Measurements from ENCODE around the gene TIAM2. TPM values are rescaled to one million over a fixed set of nuclear protein-coding genes. Genes with fewer than 3 reads are reported as not detected.

The TIAM2 gene
- total and polyA plus RNA-seq, 12 donors, result 4.3 to 22.5 (median 11.8) TPM

DNA sequence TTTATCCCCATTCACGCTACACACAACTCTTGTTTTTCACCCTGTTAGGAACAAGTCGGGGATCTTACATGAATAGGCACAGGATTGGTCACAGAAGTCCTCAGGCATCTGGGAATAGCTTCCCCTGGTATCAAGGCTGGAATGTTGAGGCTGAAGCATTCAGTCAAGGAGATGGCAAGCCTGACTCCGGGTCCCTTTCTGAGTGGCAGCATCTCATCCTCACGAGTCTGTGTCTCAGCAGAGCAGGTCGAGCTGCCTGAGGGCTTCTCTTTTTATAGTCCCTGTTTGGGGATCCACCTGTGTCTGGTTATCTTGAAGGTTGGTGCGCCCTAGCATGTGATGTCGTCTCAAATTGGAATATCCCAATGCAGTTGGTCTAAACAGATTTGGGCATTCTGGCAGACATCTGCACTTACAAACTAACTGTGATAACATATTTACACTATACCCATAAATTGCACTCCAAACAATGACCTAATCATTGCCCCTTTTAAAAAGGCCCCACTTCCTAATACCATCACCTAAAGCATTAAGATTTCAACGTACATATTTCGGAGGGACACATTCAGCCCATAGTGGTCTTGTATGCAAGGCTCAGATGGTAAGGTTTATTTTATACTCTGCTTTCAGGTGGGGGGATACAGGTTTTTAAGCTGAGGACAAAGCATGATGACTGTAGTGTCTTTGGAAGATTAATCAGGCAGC, 156.0 kb downstream of the TIAM2 start:
- H3K36me3 ChIP-seq, result no peaks in the 10 kb centered on the region
- ATAC-seq, result no peak
- H3K27ac ChIP-seq, result no peak overlapping the region
- no peaks in the 10 kb centered on the region for H3K9me3 ChIP-seq
- H3K27me3 ChIP-seq, result no peaks in the 10 kb centered on the region
- WGBS, 2 donors, result 86% methylated on average over 9 of the region's 9 CpGs
- intact Hi-C loops (cut with DNase I), result no loop called here
- TF ChIP-seq, protein P1, sequence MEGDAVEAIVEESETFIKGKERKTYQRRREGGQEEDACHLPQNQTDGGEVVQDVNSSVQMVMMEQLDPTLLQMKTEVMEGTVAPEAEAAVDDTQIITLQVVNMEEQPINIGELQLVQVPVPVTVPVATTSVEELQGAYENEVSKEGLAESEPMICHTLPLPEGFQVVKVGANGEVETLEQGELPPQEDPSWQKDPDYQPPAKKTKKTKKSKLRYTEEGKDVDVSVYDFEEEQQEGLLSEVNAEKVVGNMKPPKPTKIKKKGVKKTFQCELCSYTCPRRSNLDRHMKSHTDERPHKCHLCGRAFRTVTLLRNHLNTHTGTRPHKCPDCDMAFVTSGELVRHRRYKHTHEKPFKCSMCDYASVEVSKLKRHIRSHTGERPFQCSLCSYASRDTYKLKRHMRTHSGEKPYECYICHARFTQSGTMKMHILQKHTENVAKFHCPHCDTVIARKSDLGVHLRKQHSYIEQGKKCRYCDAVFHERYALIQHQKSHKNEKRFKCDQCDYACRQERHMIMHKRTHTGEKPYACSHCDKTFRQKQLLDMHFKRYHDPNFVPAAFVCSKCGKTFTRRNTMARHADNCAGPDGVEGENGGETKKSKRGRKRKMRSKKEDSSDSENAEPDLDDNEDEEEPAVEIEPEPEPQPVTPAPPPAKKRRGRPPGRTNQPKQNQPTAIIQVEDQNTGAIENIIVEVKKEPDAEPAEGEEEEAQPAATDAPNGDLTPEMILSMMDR (IDR thresholded peaks at IDR 0.05), result no peak
- H3K4me1 ChIP-seq, result peaks cover 0 to 12% (median 0%) of the 10 kb centered on the region in 9 donors
- no peak overlapping the region for H3K4me3 ChIP-seq
- DNase-seq, result no peak

DNA sequence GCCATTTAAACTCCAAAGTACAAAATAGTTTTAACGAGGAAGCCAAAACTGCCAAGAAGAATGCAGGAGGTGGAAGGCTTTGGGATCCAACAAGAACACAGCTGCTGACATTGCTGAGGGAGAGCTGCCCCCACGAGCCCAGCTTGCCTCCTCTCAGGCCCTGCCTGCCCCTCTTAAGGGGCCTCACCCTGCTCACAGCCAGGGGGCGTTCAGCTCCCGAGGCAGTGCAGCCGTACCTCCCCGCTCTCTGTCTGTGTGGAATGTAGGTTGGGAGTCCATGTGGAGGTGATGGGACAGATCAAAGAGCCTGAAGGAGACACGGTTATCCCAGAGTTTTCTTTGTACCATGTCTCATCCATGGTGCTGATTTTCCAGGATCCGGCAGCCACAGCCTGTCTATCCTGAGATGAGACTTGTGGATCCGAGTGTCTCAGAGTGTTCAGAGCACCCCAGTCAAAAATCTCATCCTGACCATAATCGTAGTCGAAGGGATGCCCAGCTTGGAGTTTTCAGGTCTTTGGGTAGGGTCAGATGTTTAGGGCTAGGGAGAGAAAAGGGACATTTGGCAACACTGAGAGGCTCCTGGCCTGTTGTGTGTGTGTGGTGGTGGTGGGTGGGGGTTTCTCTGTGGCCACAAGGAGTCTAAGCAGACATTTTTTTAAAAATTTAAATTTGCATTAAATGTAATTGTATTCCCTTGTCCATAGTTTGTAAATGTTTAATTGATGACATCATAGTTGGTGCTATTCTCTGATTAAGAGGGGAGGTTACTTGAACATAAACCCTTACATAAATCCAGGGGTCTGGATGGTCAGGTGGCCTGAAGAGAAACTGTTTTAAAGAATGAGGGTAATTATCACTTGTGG, 157.3 kb downstream of the TIAM2 start:
- no peaks in the 10 kb centered on the region for H3K36me3 ChIP-seq
- 70 to 73% methylated on average over 11 of the region's 11 CpGs for WGBS, 2 donors
- TF ChIP-seq, protein P1 (IDR thresholded peaks at IDR 0.05), result peak in 1 of 9 donors; percentile 18

DNA sequence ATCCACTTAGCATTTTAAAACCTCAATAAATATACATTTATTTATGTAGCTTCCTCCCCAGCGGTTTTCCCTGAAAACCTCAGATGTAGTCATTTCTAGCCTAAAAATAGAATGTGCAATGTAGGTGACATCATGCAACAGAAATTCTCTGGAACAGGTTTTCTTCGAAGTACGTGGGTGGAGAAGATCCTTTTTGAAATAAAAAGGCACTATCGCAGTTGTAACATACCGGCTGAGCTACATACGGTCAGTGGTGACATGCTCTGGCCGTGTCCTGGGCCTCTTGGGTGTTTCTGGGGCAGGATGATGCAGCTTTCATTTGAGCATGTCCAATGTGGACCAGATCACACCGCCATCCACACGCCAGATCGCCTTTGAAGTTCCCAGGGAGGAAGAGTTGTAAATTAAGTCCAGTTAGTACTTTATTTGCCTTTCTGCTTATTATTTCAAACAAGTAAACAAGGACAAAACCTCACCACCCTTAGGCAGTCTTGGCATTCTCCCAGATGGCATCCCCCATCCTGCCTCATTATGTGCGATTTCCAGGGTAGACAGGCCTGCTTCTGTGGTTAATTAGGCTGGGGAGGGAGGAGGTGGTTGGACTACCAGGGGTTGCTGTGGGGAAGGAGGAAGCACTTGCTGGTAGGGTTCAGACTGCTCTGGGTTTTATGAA, 159.2 kb downstream of the TIAM2 start:
- ATAC-seq, result peak in 3 of 8 donors; percentile 9 to 57 (median 46)
- Histone ChIP-seq H3K36me3 (no peaks in the 10 kb centered on the region), H3K4me1 (peaks cover 0 to 24% (median 11%) of the 10 kb centered on the region in 9 donors), H3K9me3 (no peaks in the 10 kb centered on the region), H3K4me3 (no peak overlapping the region), H3K27me3 (no peaks in the 10 kb centered on the region), H3K27ac (no peak overlapping the region)
- intact Hi-C loops (cut with DNase I), result no loop called here
- TF ChIP-seq, protein P1 (IDR thresholded peaks at IDR 0.05), result no peak
- no peak for DNase-seq
- WGBS, 2 donors, result 62 to 66% methylated on average over 11 of the region's 11 CpGs

More for the DNA sequence above, 157.3 kb downstream of the TIAM2 start:
- Histone ChIP-seq H3K4me3 (no peak overlapping the region), H3K27ac (no peak overlapping the region), H3K4me1 (peaks cover 0 to 12% (median 0%) of the 10 kb centered on the region in 9 donors), H3K27me3 (no peaks in the 10 kb centered on the region), H3K9me3 (no peaks in the 10 kb centered on the region)
- peak in 1 of 8 donors; percentile 9 for ATAC-seq
- intact Hi-C loops (cut with DNase I), result no loop called here
- no peak for DNase-seq

DNA sequence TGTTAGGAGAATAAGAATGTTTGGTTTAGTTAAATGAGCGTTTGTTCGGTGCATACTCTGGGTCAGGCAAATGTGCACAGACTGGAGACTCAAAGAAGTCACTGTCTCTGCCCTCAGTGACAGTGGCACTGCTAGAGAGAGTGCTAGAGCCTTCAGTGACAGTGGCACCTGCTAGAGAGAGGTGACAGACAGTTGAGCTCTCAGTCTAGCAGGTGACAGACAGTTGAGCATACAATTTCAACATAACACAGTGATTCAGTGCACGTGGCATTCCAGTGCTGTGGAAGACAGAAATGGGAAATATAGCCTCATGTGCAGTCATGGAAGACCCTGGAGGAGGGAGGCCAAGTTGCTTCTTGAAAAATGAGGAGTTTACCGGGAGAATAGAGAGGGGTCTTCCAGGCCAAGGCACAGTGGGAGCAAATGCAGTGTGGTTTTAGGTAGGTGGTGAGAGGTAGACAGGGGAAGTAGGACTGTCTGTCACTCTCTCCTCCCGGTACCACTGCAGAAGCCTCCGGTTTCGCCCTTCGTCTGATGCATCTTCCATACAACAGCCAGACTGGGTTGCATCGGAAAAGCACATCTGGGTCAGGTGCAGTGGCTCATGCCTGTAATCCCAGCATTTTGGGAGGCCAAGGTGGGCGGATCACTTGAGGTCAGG, 160.8 kb downstream of the TIAM2 start:
- no peak overlapping the region for H3K4me3 ChIP-seq
- H3K9me3 ChIP-seq, result no peaks in the 10 kb centered on the region
- ATAC-seq (no peak), DNase-seq (no peak)
- H3K27ac ChIP-seq, result no peak overlapping the region
- H3K27me3 ChIP-seq, result no peaks in the 10 kb centered on the region
- H3K4me1 ChIP-seq, result peaks cover 0 to 24% (median 11%) of the 10 kb centered on the region in 9 donors
- H3K36me3 ChIP-seq, result no peaks in the 10 kb centered on the region
- intact Hi-C loops (cut with DNase I), result no loop called here
- TF ChIP-seq, protein P1 (IDR thresholded peaks at IDR 0.05), result no peak
- WGBS, 2 donors, result 94 to 96% methylated on average over 10 of the region's 10 CpGs
